ENCODE results near the gene PCK2.

The PCK2 gene

GRCh38 chr14:24141097-24141880 lies 47.2 kb downstream of the PCK2 start, which contains the start of gene EMC9:
TSS of gene EMC9 (minus strand) at chr14:24141591. CDS start at chr14:24141304, 287 bp downstream.
- DNase-seq (ENCODE audit: low spot score) = peak; percentile 100
- peak; percentile 23 for TF ChIP-seq CTCF (IDR thresholded peaks at IDR 0.05)
- peak within 1 kb of the TSS; percentile 73 for H3K4me3 ChIP-seq
- peak within 1 kb of the TSS; percentile 88 to 91 for H3K27ac ChIP-seq

GRCh38 chr14:24143511-24143910 lies 49.4 kb downstream of the PCK2 start:
- H3K4me3 ChIP-seq = no peak overlapping the region
- no peak for DNase-seq (ENCODE audit: low spot score)
- no peak for TF ChIP-seq CTCF (IDR thresholded peaks at IDR 0.05)
- no peak overlapping the region for H3K27ac ChIP-seq

GRCh38 chr14:24144451-24144850 lies 50.3 kb downstream of the PCK2 start:
- H3K4me3 ChIP-seq = no peak overlapping the region
- TF ChIP-seq CTCF (IDR thresholded peaks at IDR 0.05) = no peak
- H3K27ac ChIP-seq = no peak overlapping the region
- DNase-seq (ENCODE audit: low spot score) = no peak

- no peak overlapping the region for H3K4me3 ChIP-seq
- no peak for TF ChIP-seq CTCF (IDR thresholded peaks at IDR 0.05)
- no peak for DNase-seq (ENCODE audit: low spot score)
- H3K27ac ChIP-seq = peak overlapping the region in 1 of 2 donors; percentile 98
Observed at GRCh38 chr14:24145219-24145618, 51.1 kb downstream of the PCK2 start.

- H3K4me3 ChIP-seq = peak overlapping the region; percentile 84
- DNase-seq (ENCODE audit: low spot score) = no peak
- TF ChIP-seq CTCF (IDR thresholded peaks at IDR 0.05) = no peak
- peak overlapping the region; percentile 77 to 98 for H3K27ac ChIP-seq
Observed at GRCh38 chr14:24145690-24146452, 51.8 kb downstream of the PCK2 start.

GRCh38 chr14:24146453-24146977 lies 52.4 kb downstream of the PCK2 start, which contains the start of gene PSME2:
TSS of gene PSME2 (minus strand) at chr14:24146610. CDS start at chr14:24146581, 29 bp downstream.
- peak within 1 kb of the TSS; percentile 77 to 98 for H3K27ac ChIP-seq
- H3K4me3 ChIP-seq = peak within 1 kb of the TSS; percentile 84
- TF ChIP-seq CTCF (IDR thresholded peaks at IDR 0.05) = no peak
- peak; percentile 98 for DNase-seq (ENCODE audit: low spot score)

Data from coronary artery (tissue), 2 donors.